ES-I3 (cell line): Measurements from ENCODE around the gene MTMR3.

ENCODE experiments used
- H3K36me3 ChIP-seq: 2 replicates; pipeline ENCODE4 v1.6.1; 2013; ENCODE audit warnings: mild to moderate bottlenecking, low read length, control low read depth, moderate library complexity; ENCODE audit not compliant: insufficient read depth
- H3K4me1 ChIP-seq: 2 replicates; pipeline ENCODE4 v1.6.1; 2013; ENCODE audit warnings: mild to moderate bottlenecking, control low read depth, low read length; ENCODE audit not compliant: insufficient read depth
- H3K9ac ChIP-seq: 2 replicates; pipeline ENCODE4 v1.6.1; 2013; ENCODE audit warnings: low read depth, mild to moderate bottlenecking, low read length, moderate library complexity
- H3K9me3 ChIP-seq: 2 replicates; pipeline ENCODE4 v1.6.1; 2013; ENCODE audit warnings: mild to moderate bottlenecking, low read length, moderate library complexity; ENCODE audit not compliant: control insufficient read depth, insufficient read depth

MTMR3 gene

DNA sequence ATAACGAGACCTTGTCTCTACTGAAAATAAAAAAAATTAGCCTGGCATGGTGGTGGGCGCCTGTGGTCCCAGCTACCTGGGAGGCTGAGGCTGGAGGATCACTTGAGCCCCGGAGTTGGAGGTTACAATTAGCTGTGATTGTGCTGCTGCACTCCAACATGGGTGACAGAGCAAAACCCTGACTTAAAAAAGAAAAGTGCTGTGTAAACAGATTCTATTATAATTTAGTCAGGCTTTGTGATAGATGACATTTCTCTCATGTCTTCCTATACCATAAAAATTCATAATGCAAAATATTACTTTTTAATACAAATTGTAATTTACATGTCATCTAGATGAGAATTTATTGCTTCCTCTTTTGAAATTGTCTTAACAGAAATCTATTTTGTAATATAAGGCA is 94.1 kb downstream of the MTMR3 start:
- no peak overlapping the region for H3K9ac ChIP-seq
- H3K36me3 ChIP-seq = no peaks in the 10 kb centered on the region
- H3K4me1 ChIP-seq = peaks cover 10% of the 10 kb centered on the region
- H3K9me3 ChIP-seq = no peaks in the 10 kb centered on the region

DNA sequence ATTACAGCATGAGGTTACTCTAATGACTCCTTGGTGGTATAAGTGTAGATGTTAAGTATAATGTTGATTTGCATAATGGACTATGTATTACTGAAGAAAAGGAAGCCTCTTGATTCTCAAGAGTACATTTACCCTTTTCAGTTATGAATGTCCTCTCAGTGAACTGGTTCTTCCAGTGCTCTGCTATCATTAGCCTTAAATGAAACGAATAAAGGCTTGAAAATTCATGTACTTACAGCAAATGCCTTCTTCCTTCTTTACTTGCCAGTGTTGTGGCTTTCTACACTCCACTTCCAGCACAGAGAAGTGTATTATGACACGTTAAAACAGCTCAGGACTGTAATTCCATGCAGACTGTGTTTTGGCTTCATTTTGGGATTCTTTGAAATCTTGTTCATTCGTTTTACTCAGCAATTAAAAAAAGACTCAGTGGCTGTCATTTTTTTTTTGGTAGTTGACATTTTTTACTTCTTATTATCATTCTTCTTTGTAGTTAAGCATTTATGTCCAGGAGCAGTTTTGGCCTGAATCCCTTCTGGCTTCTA is 96.9 kb downstream of the MTMR3 start:
- Histone ChIP-seq H3K4me1 (peaks cover 10% of the 10 kb centered on the region), H3K9me3 (no peaks in the 10 kb centered on the region), H3K36me3 (no peaks in the 10 kb centered on the region; the same call in 1 of the 2 replicates), H3K9ac (no peak overlapping the region)

DNA sequence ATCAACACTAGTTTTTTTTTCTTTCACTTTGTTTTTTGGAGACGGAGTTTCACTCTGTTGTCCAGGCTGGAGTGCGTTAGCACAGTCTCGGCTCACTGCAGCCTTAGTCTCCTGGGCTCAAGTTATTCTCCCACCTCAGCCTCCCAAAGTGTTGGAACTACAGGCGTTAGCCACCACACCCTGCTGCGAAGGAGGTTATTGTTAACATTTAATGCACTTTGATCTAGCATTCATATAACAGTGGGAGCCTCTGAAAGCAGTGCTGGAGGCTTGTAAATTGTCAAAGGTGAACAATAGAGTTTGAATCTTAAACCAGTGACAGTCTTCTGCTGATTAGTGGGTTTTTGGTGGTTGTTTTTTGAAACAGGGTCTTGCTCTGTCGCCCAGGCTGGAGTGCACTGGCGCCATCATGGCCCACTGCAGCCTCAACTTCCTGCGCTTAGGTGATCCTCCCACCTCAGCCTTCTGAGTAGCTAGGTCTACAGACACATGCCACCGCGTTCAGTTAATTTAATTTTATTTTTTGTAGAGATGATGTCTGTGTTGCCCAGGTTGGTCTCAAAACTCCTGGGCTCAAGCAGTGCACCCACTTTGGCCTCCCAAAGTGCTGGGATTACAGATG is 100.4 kb downstream of the MTMR3 start:
- no peaks in the 10 kb centered on the region; the same call in 1 of the 2 replicates for H3K36me3 ChIP-seq
- H3K4me1 ChIP-seq = peaks cover 16% of the 10 kb centered on the region
- no peak overlapping the region for H3K9ac ChIP-seq
- no peaks in the 10 kb centered on the region for H3K9me3 ChIP-seq

DNA sequence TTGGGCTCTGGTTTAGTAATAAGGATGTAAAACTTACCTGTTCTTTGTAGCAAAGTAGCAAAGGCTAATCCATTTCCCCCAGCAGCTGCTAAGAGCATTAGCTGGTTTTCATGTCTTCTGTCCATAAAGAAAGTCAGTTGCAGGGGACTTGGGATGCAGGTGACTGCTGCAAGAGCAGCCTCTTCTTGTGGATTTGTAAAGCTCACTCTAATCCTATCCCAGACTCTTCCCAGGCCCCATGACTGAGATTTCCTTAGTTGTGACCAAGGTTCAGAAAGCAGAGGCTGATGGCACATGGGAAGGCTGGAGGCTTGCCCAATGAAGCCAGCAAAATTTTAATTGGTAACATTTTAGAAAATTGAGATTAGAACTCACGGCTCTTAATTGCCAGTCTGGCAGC is 102.9 kb downstream of the MTMR3 start:
- H3K36me3 ChIP-seq = no peaks in the 10 kb centered on the region; the same call in none of the 2 replicates
- H3K9me3 ChIP-seq = no peaks in the 10 kb centered on the region
- H3K4me1 ChIP-seq = peaks cover 6% of the 10 kb centered on the region; the same call in 1 of the 2 replicates
- H3K9ac ChIP-seq = no peak overlapping the region

DNA sequence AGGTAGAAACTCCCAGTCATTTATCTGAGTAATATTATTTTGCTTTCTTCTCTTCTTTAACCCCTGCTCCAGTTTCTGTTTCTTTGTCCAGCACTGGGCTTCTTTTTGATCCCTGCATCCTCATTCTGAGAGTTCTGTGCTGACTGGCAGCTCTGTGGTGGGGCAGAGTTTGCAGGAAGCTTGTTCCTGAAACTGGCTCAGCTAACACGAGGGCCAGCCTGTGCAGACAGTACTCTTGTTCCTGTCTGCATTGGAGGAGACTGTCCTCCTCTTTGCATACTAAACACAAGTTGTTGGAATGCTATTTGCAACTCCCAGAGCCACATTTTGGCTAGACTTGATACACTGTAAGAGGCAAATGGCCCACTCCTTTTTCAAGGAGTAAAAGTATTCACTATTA is 104.2 kb downstream of the MTMR3 start:
- Histone ChIP-seq H3K9ac (no peak overlapping the region), H3K36me3 (no peaks in the 10 kb centered on the region; the same call in none of the 2 replicates), H3K4me1 (peaks cover 6% of the 10 kb centered on the region; the same call in 1 of the 2 replicates), H3K9me3 (no peaks in the 10 kb centered on the region)

DNA sequence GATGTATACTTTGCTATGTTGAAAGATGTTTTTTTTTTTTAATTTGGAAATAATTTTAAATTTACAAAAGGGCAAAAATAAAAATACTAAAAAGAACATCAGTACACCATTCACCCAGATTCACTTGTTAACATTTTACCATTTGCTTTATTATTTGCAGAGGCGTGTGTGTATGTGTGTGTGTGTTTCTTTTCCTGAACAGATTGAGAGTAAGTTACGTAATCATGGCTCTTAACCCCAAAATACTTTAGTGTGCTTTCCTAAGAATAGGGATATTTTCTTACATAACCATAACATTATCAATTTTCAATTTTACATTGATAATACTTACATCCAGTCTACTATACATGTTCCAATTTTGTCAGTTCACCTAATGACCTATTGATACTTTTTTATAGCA is 105.7 kb downstream of the MTMR3 start:
- Histone ChIP-seq H3K9ac (no peak overlapping the region), H3K4me1 (peaks cover 17% of the 10 kb centered on the region), H3K9me3 (no peaks in the 10 kb centered on the region), H3K36me3 (no peaks in the 10 kb centered on the region; the same call in none of the 2 replicates)

DNA sequence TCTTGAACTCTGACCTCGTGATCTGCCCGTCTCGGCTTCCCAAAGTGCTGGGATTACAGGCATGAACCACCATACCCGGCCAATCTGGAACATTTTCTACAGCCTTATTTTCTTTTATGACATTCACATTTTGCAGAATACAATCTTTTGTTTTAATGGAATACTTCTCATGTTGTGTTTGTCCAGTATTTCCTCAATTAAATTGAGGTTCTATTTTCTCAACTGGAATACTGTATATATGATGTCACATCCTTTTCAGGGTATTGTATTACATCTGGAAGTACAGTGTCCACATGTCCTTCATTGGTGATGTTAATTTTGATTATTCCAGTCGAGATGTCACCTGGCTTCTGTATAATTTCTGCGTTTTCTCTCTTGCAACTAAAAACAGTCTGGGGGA is 106.5 kb downstream of the MTMR3 start:
- Histone ChIP-seq H3K36me3 (no peaks in the 10 kb centered on the region; the same call in none of the 2 replicates), H3K4me1 (peaks cover 24% of the 10 kb centered on the region), H3K9me3 (no peaks in the 10 kb centered on the region), H3K9ac (no peak overlapping the region)

DNA sequence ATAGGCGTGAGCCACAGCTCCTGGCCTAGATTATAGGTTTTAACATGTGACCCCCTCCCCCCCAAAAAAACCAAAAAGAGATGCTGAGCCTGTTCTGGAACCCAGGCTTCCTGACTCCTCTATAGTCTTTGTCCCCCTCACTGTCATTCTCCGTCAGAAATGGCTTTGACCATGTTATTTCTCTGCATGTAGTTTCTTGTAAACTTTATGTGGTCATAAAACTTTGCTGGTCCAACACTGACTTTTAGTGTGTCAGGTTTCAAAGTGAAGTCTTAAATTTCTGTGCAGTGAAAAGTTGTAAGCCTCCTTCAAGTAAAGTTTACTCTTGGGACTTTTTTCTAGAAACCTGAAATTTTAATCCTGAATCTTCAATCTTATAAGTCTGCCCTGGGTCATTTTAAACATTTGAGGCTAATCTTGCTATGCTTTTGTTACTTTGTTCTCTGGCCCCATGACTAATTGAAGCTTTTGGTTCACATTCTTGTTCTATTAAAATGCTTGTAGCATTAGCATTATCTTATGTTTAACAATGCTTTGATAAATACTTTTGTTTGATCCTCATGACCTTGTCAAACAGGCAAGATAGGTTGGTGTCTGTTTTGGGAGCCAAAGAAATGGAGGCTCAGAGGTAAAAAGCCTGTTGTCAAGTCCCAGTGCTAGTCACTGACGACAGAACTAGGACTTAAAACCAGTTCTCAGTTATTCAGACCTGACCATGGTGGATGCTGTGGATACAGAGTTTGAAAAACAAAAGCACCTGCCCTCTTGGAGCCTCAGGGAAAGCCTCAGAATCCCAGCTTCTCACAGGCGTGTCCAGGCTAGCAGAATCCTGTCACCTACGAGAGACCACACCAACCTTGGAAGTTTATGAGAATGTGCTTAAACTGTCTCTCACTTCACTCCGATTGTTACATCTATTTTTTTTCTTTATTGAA is 109.6 kb downstream of the MTMR3 start:
- H3K4me1 ChIP-seq = peaks cover 26% of the 10 kb centered on the region

DNA sequence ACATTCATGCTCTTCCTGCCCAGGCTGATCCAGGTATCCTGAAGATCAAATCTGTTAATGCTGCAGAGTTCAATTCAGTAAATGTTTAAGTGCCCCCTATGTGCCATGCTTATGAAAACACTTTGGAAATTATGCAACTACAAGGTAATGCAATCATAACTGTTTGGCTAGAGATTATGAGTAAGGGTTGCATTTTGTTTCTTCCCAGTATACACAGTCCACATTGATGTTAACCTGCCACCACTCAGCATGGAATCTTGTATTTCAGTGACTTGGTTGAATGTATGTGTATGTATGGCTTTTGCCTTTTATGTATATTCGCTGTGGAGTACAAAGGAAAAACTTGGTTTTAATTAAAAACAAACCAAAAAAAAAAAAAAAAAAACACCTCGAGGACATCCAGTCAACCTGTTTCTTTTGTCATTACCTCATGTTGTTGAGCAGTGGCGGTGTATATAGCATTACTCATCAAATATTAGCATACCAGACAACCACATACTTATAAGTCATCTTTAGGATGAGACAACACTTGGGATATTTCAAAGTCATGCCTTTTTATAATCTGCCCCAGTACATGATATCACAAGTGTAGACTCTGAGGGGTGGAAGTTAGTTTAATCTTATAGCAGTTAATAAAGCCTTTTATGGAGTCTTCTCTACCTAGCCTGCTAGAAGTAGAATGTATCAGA is 111.2 kb downstream of the MTMR3 start:
- H3K4me1 ChIP-seq = peaks cover 26% of the 10 kb centered on the region
- no peak overlapping the region for H3K9ac ChIP-seq
- no peaks in the 10 kb centered on the region for H3K9me3 ChIP-seq
- H3K36me3 ChIP-seq = no peaks in the 10 kb centered on the region; the same call in 1 of the 2 replicates

More for the DNA sequence above, 109.6 kb downstream of the MTMR3 start:
- Histone ChIP-seq H3K36me3 (no peaks in the 10 kb centered on the region; the same call in 1 of the 2 replicates), H3K9me3 (no peaks in the 10 kb centered on the region), H3K9ac (no peak overlapping the region)

DNA sequence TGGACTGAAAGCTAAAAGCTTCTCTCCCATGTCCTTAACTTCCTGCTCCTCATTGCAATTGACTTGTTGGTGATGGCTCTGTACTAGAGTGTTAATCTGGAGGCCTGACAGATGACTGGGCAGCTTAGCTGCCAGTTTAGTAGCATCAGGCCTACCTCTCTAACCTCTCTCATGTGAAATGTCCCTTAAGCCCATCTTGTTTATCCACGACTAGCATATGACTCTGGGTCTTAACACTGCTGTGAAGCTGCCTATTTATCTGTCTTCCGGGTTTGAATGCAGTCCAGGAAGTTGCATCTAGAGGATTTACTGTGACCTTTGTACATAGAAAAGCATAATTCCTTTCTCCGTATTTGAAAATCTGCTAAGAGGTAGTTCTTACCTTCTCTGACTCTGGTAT is 112.0 kb downstream of the MTMR3 start:
- no peak overlapping the region for H3K9ac ChIP-seq
- H3K9me3 ChIP-seq = no peaks in the 10 kb centered on the region
- H3K36me3 ChIP-seq = no peaks in the 10 kb centered on the region; the same call in 1 of the 2 replicates
- peaks cover 26% of the 10 kb centered on the region for H3K4me1 ChIP-seq

DNA sequence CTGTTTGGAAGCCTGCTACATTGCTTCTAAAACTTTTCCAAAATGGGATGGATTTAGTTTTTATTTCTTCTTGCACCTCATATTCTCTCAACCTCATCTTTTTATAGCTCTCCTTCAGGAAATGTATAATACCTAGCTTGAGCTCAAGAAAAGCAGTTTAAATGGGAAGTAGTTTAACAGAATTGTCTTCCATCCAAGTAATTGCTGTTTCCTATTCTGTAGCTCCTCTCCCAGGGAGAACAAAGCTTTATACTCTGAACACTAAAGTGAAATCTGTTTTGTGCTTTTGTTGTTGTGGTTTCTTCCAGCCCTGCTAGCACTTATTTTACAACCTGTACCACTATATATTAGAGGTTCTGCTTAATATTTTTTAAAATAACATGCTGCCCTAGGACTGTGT is 114.1 kb downstream of the MTMR3 start:
- 0 out of 2 replicates have a peak, but pooled peaks cover 2% of the 10 kb centered on the region for H3K36me3 ChIP-seq
- H3K9ac ChIP-seq = no peak overlapping the region
- peaks cover 26% of the 10 kb centered on the region for H3K4me1 ChIP-seq
- no peaks in the 10 kb centered on the region for H3K9me3 ChIP-seq

DNA sequence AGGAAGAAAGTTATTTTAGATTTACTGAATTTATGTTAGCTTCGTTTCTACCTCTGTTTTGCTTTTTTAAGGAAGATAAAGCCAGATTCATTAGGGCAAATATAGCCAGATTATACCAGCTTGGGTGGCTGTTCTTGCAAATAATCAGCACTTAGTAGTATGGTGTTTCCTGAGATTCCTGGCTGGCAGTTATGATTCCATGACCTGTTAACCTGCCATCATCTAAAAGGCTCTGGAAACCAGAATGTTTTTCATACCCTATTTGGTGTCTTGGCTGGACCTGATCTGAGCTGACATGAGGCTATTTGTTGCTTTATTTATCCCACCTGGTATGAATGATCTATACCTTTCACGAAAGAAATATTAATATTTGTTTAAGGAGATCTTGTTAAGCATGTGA is 114.5 kb downstream of the MTMR3 start:
- no peak overlapping the region for H3K9ac ChIP-seq
- H3K9me3 ChIP-seq = no peaks in the 10 kb centered on the region
- 0 out of 2 replicates have a peak, but pooled peaks cover 2% of the 10 kb centered on the region for H3K36me3 ChIP-seq
- peaks cover 24% of the 10 kb centered on the region for H3K4me1 ChIP-seq

DNA sequence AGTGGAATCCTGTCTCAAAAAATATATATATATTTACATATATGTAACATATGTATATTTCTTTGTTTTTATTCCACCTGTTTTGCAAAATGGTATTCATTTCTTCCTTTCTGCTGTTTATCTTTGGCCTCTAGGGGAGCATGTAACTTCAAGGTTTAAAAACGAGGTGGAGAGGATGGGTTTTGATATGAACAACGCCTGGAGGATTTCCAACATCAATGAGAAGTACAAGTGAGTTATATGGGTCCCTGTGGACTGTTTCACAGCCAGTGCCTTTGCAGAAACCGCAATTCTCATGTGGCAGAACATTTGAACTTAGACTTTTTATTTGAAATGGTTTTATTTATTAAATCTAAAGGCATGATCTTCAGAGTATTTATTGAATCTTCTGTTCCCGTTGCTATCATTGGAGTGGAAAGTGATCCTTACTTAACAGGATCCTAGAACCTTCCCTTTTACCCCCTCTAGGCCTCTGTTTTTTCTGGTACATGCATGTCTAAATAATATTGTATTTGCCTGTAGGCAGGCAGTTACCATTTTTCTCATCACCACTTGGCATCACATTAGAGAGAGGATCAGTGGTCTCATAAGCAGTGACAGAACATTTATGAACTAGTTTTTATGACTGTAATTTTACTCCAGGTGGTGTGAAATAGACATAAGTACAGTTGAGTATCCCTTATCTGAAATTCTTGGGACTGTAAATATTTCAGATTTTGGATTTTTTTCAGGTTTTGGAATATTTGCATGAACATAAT is 115.8 kb downstream of the MTMR3 start:
- no peak overlapping the region for H3K9ac ChIP-seq
- H3K4me1 ChIP-seq = peaks cover 14% of the 10 kb centered on the region
- no peaks in the 10 kb centered on the region for H3K9me3 ChIP-seq
- peaks cover 2% of the 10 kb centered on the region; the same call in 1 of the 2 replicates for H3K36me3 ChIP-seq
